IMR-90 (cell line): ENCODE results near the gene CYP19A1. TPM values are rescaled to one million over a fixed set of nuclear protein-coding genes. Genes with fewer than 3 reads are reported as not detected.
A peak's percentile ranks its signal among the peaks of the same experiment; 100 is the strongest.

Experiments used
- ATAC-seq: fragments of 200-7000 bp; cut with Tn5 transposase; 2 replicates; pipeline ENCODE4 v1.9.1; 2020; ENCODE audit warnings: low read depth, mild to moderate bottlenecking, moderate library complexity
- BruUV-seq: library from RNA; stranded (reverse); fragments of 400-500 nt; replicated peaks from 2 replicates; lab custom pipeline; 2021; lab: Mats Ljungman, UMichigan
- CTCF ChIA-PET: fragments of 300-600 bp; formaldehyde crosslinking; extraction: SDS; loops from one replicate; lab custom pipeline; 2021; ENCODE audit warnings: antibody characterized with exemption; lab: Yijun Ruan, JAX
- POLR2A ChIA-PET: fragments of 300-600 bp; sonication (Branson Sonifier 250); formaldehyde crosslinking; loops from one replicate; lab custom pipeline; 2022; ENCODE audit warnings: antibody characterized with exemption; ENCODE audit not compliant: unreplicated experiment; lab: Charles Lee
- DNase-seq: peaks from one replicate; pipeline ENCODE4 v3.0.0; 2013
- H2AFZ ChIP-seq: replicated peaks from 2 replicates; pipeline ENCODE3; 2013; ENCODE audit warnings: low read length, mild to moderate bottlenecking; ENCODE audit not compliant: poor library complexity
- H2AK5ac ChIP-seq: 2 replicates; pipeline ENCODE4 v1.6.1; 2013; ENCODE audit warnings: low read depth, low read length, inconsistent platforms
- H2AK9ac ChIP-seq: replicated peaks from 2 replicates; pipeline ENCODE3; 2013; ENCODE audit warnings: mild to moderate bottlenecking, low read depth, low read length, moderate library complexity; ENCODE audit not compliant: poor library complexity
- H2BK120ac ChIP-seq: 2 replicates; pipeline ENCODE4 v1.6.1; 2013; ENCODE audit warnings: low read depth, low read length, inconsistent platforms
- H2BK15ac ChIP-seq: 3 replicates; pipeline ENCODE4 v1.6.1; 2013; ENCODE audit warnings: low read depth, low read length, inconsistent platforms
- H2BK20ac ChIP-seq: 2 replicates; pipeline ENCODE4 v1.6.1; 2013; ENCODE audit warnings: low read depth, mild to moderate bottlenecking, inconsistent platforms, low read length, moderate library complexity
- H2BK5ac ChIP-seq: 2 replicates; pipeline ENCODE4 v1.6.1; 2013; ENCODE audit warnings: mild to moderate bottlenecking, low read depth, low read length, inconsistent platforms; ENCODE audit not compliant: poor library complexity, severe bottlenecking
- H3K14ac ChIP-seq: replicated peaks from 2 replicates; pipeline ENCODE4 v1.6.1; 2013; ENCODE audit warnings: low read depth, low read length, inconsistent platforms
- H3K18ac ChIP-seq: 2 replicates; pipeline ENCODE4 v1.6.1; 2013; ENCODE audit warnings: low read depth, low read length, control low read depth
- H3K23ac ChIP-seq: 2 replicates; pipeline ENCODE4 v1.6.1; 2013; ENCODE audit warnings: low read depth, low read length, inconsistent platforms
- H3K27ac ChIP-seq: 2 replicates; pipeline ENCODE4 v1.5.1; 2013; ENCODE audit warnings: mild to moderate bottlenecking, control low read depth, low read length; ENCODE audit not compliant: insufficient read depth
- H3K27me3 ChIP-seq: 2 replicates; pipeline ENCODE4 v1.6.1; 2013; ENCODE audit warnings: low read length; ENCODE audit not compliant: control insufficient read depth, insufficient read depth
- H3K36me3 ChIP-seq: 2 replicates; pipeline ENCODE4 v1.6.1; 2013; ENCODE audit warnings: low read length, mixed read lengths; ENCODE audit not compliant: control insufficient read depth, insufficient read depth
- H3K4ac ChIP-seq: 2 replicates; pipeline ENCODE4 v1.6.1; 2013; ENCODE audit warnings: low read depth, low read length, inconsistent platforms
- H3K4me1 ChIP-seq: 2 replicates; pipeline ENCODE4 v1.6.1; 2013; ENCODE audit warnings: low read length, mixed read lengths; ENCODE audit not compliant: control insufficient read depth, insufficient read depth
- H3K4me2 ChIP-seq: 2 replicates; pipeline ENCODE4 v1.6.1; 2013; ENCODE audit warnings: low read depth, mild to moderate bottlenecking, control low read depth, low read length, moderate library complexity
- H3K4me3 ChIP-seq: 2 replicates; pipeline ENCODE4 v1.5.1; 2013; ENCODE audit warnings: low read depth, mild to moderate bottlenecking, control low read depth, low read length, moderate library complexity; ENCODE audit not compliant: insufficient read depth
- H3K56ac ChIP-seq: 2 replicates; pipeline ENCODE4 v1.6.1; 2013; ENCODE audit warnings: low read length, inconsistent platforms; ENCODE audit not compliant: insufficient read depth; ENCODE audit errors: extremely low read depth
- H3K79me1 ChIP-seq, 2 experiments: 2 replicates each; pipeline ENCODE4 v1.6.1; 2013; ENCODE audit warnings: low read length in 2 of 2, inconsistent platforms in 1 of 2, low read depth in 1 of 2
- H3K9ac ChIP-seq: 2 replicates; pipeline ENCODE4 v1.6.1; 2013; ENCODE audit warnings: low read depth, low read length, control low read depth
- H3K9me1 ChIP-seq: 2 replicates; pipeline ENCODE4 v1.6.1; 2013; ENCODE audit warnings: low read length, inconsistent platforms; ENCODE audit not compliant: insufficient read depth
- H3K9me3 ChIP-seq: 2 replicates; pipeline ENCODE4 v1.6.1; 2013; ENCODE audit warnings: low read length; ENCODE audit not compliant: control insufficient read depth, insufficient read depth
- H4K20me1 ChIP-seq: 2 replicates; pipeline ENCODE4 v1.6.1; 2013; ENCODE audit warnings: low read length, inconsistent platforms; ENCODE audit not compliant: insufficient read depth
- H4K5ac ChIP-seq: 2 replicates; pipeline ENCODE4 v1.6.1; 2013; ENCODE audit warnings: mild to moderate bottlenecking, low read depth, low read length, control low read depth
- H4K8ac ChIP-seq, 2 experiments: 2 replicates each; pipeline ENCODE4 v1.6.1; 2013; ENCODE audit warnings: low read depth in 2 of 2, low read length in 2 of 2, control low read depth in 1 of 2, inconsistent platforms in 1 of 2
- H4K91ac ChIP-seq: 2 replicates; pipeline ENCODE4 v1.6.1; 2013; ENCODE audit warnings: low read depth, low read length, inconsistent platforms; ENCODE audit not compliant: insufficient read depth
- BHLHE40 ChIP-seq: fragments of 150-350 bp; IDR thresholded peaks from 2 replicates; pipeline ENCODE4 v1.6.1; 2016; ENCODE audit warnings: mild to moderate bottlenecking, low read depth, low read length
- CEBPB ChIP-seq: IDR thresholded peaks from 2 replicates; pipeline ENCODE4 v1.6.1; 2012; ENCODE audit warnings: low read depth, low read length, improper control_type of control experiment
- CHD1 ChIP-seq: IDR thresholded peaks from 2 replicates; pipeline ENCODE4 v1.6.1; 2012; ENCODE audit warnings: low read depth, low read length, improper control_type of control experiment
- FOS ChIP-seq: fragments of 150-350 bp; IDR thresholded peaks from 2 replicates; pipeline ENCODE4 v1.6.1; 2016; ENCODE audit warnings: low read depth, low read length
- MAFK ChIP-seq: IDR thresholded peaks from 2 replicates; pipeline ENCODE4 v1.6.1; 2012; ENCODE audit warnings: low read depth, low read length, improper control_type of control experiment
- MAZ ChIP-seq: IDR thresholded peaks from 2 replicates; pipeline ENCODE4 v1.6.1; 2012; ENCODE audit warnings: low read depth, mild to moderate bottlenecking, low read length, improper control_type of control experiment, moderate library complexity, borderline replicate concordance
- MXI1 ChIP-seq: IDR thresholded peaks from 2 replicates; pipeline ENCODE4 v1.6.1; 2012; ENCODE audit warnings: low read depth, mild to moderate bottlenecking, low read length, moderate library complexity, borderline replicate concordance
- NFE2L2 ChIP-seq: fragments of 150-350 bp; IDR thresholded peaks from 2 replicates; pipeline ENCODE4 v1.6.1; 2016; ENCODE audit warnings: low read depth, mild to moderate bottlenecking, low read length
- POLR2A ChIP-seq: IDR thresholded peaks from 2 replicates; pipeline ENCODE4 v1.6.1; 2012; ENCODE audit warnings: mild to moderate bottlenecking, low read depth, low read length
- RAD21 ChIP-seq: IDR thresholded peaks from 2 replicates; pipeline ENCODE4 v1.6.1; 2012; ENCODE audit warnings: low read length, improper control_type of control experiment
- RCOR1 ChIP-seq: IDR thresholded peaks from 2 replicates; pipeline ENCODE4 v1.6.1; 2012; ENCODE audit warnings: mild to moderate bottlenecking, low read length, improper control_type of control experiment; ENCODE audit not compliant: insufficient replicate concordance
- RFX5 ChIP-seq: IDR thresholded peaks from 2 replicates; pipeline ENCODE4 v1.8.0; 2012; ENCODE audit warnings: low read depth, mild to moderate bottlenecking, low read length, moderate library complexity
- SMC3 ChIP-seq: fragments of 150-350 bp; IDR thresholded peaks from 2 replicates; pipeline ENCODE4 v1.6.1; 2016; ENCODE audit warnings: low read depth, mild to moderate bottlenecking, antibody characterized with exemption, low read length, moderate library complexity
- WGBS, 2 experiments: methylation state at CpG; one replicate each; pipeline versions ENCODE4 v1.1.5 to v1.1.7; 2013; ENCODE audit warnings: missing lambda C conversion rate in 2 of 2; ENCODE audit not compliant: insufficient read length in 1 of 2; ENCODE audit errors: extremely low coverage in 2 of 2; 5-methylcytosine and 5-hydroxymethylcytosine counted together
- dilution Hi-C: fragments of 300-500 bp; cut with HindIII; formaldehyde crosslinking; loops from one replicate; pipeline ENCODE4 v1.14.3; 2018; ENCODE audit warnings: low sequenced_read_pairs; ENCODE audit not compliant: unreplicated experiment
- in situ Hi-C: fragments of 300-500 bp; cut with MboI; formaldehyde crosslinking; loops from 3 replicates; pipeline ENCODE4 v1.14.3; 2019; ENCODE audit warnings: low sequenced_read_pairs, inconsistent platforms, mixed read lengths
- intact Hi-C: fragments of 100-400 bp; cut with micrococcal nuclease; formaldehyde crosslinking; loops from 2 replicates; pipeline ENCODE4 v1.10.0; 2022
- polyA plus RNA-seq, 3 experiments: library from polyadenylated mRNA; depleted of rRNA; stranded (reverse); fragments of >200 nt; gene quantifications; 2 replicates each; pipeline ENCODE4 v1.2.3, GENCODE V29; 2012; ENCODE audit warnings: low replicate concordance in 1 of 3
- total RNA-seq: library from RNA; depleted of rRNA; stranded (reverse); fragments of >200 nt; gene quantifications from 2 replicates; pipeline ENCODE4 v1.2.3, GENCODE V29; 2012
- TF ChIP-seq, protein P1 (sequence below): fragments of 150-350 bp; IDR thresholded peaks from 2 replicates; pipeline ENCODE4 v1.6.1; 2017; ENCODE audit warnings: mild to moderate bottlenecking, antibody characterized with exemption, low read length, low read depth
- TF ChIP-seq, protein P2 (sequence below): conservative IDR thresholded peaks from 2 replicates; pipeline ENCODE4 v1.5.1; 2012; ENCODE audit warnings: mild to moderate bottlenecking, low read depth, low read length, improper control_type of control experiment
- TF ChIP-seq, protein P3 (sequence below): fragments of 150-350 bp; IDR thresholded peaks from 2 replicates; pipeline ENCODE4 v1.6.1; 2016; ENCODE audit warnings: low read depth, mild to moderate bottlenecking, low read length, moderate library complexity, borderline replicate concordance

The CYP19A1 gene
- total and polyA plus RNA-seq, 2 of the 4 experiments (the other 2 are of a cell fraction), result not detected

DNA sequence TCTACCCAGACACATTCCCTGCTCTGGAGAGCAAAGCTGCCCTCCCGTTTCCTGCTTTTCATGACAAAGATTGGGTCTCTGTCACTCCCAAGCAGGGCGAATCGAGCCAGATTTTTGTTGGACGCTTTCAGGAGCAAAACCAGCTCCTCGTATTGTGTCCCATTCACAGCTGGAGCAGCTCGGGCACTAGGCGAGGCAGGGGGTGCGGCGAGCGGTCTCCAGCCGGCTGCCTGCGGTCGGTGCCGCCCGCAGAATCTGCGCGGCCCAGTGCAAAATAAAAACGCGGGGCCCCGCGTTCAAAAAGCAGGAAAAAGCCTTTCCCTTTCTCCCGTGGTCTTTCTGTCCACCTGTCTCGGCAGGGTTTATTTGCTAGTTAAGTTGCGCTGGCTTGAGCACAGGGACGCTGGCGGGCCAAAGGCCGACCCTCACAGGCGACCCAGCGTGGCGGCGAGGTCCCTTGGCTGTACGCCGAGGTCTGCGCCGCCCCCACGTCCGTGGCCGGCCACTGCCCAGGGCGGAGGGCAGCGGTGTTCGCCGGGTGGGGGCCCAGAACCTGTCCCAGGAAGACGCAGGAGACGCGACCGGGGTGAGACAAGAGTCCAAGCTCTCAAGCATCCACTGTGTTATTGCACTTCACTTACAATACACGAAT lies 71.2 kb downstream of the CYP19A1 start:
- intact Hi-C loops (no loop called here), dilution Hi-C loops (no loop called here), in situ Hi-C loops (no loop called here)
- H3K27me3 ChIP-seq, result peaks cover 74% of the 10 kb centered on the region
- no peak overlapping the region for H4K91ac ChIP-seq
- no peak overlapping the region for H3K27ac ChIP-seq
- peak overlapping the region; percentile 6; the same call in 1 of the 2 replicates for H3K4me3 ChIP-seq
- no peak overlapping the region for H3K23ac ChIP-seq
- H4K8ac ChIP-seq, result no peak overlapping the region
- no peak overlapping the region for H3K18ac ChIP-seq
- H3K56ac ChIP-seq, result no peak overlapping the region
- no peak overlapping the region for H2BK120ac ChIP-seq
- H2AFZ ChIP-seq, result peak overlapping the region; percentile 83
- no peaks in the 10 kb centered on the region; the same call in 1 of the 2 replicates for H4K20me1 ChIP-seq
- H3K9me3 ChIP-seq, result peaks cover 5% of the 10 kb centered on the region
- no peak overlapping the region for H3K4ac ChIP-seq
- H3K9me1 ChIP-seq, result no peaks in the 10 kb centered on the region
- ATAC-seq (peak; percentile 59), DNase-seq (no peak)
- H2AK5ac ChIP-seq, result no peak overlapping the region
- no peak overlapping the region for H2AK9ac ChIP-seq
- no peak overlapping the region for H2BK15ac ChIP-seq
- H3K9ac ChIP-seq, result no peak overlapping the region
- no peak overlapping the region for H2BK5ac ChIP-seq
- H4K5ac ChIP-seq, result no peak overlapping the region
- no peak for TF ChIP-seq FOS
- TF ChIP-seq, protein P1, sequence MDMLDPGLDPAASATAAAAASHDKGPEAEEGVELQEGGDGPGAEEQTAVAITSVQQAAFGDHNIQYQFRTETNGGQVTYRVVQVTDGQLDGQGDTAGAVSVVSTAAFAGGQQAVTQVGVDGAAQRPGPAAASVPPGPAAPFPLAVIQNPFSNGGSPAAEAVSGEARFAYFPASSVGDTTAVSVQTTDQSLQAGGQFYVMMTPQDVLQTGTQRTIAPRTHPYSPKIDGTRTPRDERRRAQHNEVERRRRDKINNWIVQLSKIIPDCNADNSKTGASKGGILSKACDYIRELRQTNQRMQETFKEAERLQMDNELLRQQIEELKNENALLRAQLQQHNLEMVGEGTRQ, result no peak
- TF ChIP-seq RAD21, result no peak
- TF ChIP-seq SMC3, result no peak
- no peak for TF ChIP-seq RCOR1
- no peak for TF ChIP-seq CEBPB
- no peak for TF ChIP-seq MXI1
- no peak for TF ChIP-seq MAZ
- TF ChIP-seq, protein P2, sequence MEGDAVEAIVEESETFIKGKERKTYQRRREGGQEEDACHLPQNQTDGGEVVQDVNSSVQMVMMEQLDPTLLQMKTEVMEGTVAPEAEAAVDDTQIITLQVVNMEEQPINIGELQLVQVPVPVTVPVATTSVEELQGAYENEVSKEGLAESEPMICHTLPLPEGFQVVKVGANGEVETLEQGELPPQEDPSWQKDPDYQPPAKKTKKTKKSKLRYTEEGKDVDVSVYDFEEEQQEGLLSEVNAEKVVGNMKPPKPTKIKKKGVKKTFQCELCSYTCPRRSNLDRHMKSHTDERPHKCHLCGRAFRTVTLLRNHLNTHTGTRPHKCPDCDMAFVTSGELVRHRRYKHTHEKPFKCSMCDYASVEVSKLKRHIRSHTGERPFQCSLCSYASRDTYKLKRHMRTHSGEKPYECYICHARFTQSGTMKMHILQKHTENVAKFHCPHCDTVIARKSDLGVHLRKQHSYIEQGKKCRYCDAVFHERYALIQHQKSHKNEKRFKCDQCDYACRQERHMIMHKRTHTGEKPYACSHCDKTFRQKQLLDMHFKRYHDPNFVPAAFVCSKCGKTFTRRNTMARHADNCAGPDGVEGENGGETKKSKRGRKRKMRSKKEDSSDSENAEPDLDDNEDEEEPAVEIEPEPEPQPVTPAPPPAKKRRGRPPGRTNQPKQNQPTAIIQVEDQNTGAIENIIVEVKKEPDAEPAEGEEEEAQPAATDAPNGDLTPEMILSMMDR, result no peak
- TF ChIP-seq BHLHE40, result no peak
- no peak for TF ChIP-seq MAFK
- no peak for TF ChIP-seq CHD1
- TF ChIP-seq, protein P3, sequence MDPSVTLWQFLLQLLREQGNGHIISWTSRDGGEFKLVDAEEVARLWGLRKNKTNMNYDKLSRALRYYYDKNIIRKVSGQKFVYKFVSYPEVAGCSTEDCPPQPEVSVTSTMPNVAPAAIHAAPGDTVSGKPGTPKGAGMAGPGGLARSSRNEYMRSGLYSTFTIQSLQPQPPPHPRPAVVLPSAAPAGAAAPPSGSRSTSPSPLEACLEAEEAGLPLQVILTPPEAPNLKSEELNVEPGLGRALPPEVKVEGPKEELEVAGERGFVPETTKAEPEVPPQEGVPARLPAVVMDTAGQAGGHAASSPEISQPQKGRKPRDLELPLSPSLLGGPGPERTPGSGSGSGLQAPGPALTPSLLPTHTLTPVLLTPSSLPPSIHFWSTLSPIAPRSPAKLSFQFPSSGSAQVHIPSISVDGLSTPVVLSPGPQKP, result no peak
- TF ChIP-seq RFX5, result no peak
- no peak for TF ChIP-seq POLR2A
- no peak for TF ChIP-seq NFE2L2
- no TSS peak for BruUV-seq
- H3K79me1 ChIP-seq, result no peaks in the 10 kb centered on the region
- H3K14ac ChIP-seq, result no peak overlapping the region
- ChIA-PET CTCF (interaction anchor here (1.1 to 1.3 kb wide), 4 partner anchors 14 to 135 kb away, joined by 3 to 6 read pairs (median 4); no protein-coding TSS in a partner anchor), POLR2A (no interaction called here)
- no peaks in the 10 kb centered on the region for H3K4me1 ChIP-seq
- no peak overlapping the region for H2BK20ac ChIP-seq
- H3K36me3 ChIP-seq, result no peaks in the 10 kb centered on the region
- 2% methylated on average over 5 of the region's 47 CpGs; no CpG with 5 or more reads in 1 of the 2 experiments for WGBS, 2 experiments
- peak overlapping the region; percentile 24 for H3K4me2 ChIP-seq
